ENCODE measurements around the gene NOL7. TPM values are rescaled to one million over a fixed set of nuclear protein-coding genes. Genes with fewer than 3 reads are reported as not detected.

Gene NOL7
- total and polyA plus RNA-seq, 2 of the 8 experiments (the other 6 are each of a cell fraction or from before 2014, with no cell fraction given) = 16.4 to 70.4 TPM

- H3K79me2 ChIP-seq (ENCODE audit: control insufficient read depth in 1 of 2, insufficient read depth in 2 of 2, low read length in 2 of 2) = peaks cover 0 to 23% of the 10 kb centered on the region in 2 experiments; a peak in 2 of 4 replicates
Measured at GRCh38 chr6:13576017-13576416, 39.1 kb upstream of the NOL7 start.

More at GRCh38 chr6:13576017-13576416, 39.1 kb upstream of the NOL7 start:
- no peak overlapping the region for H3K23ac ChIP-seq (ENCODE audit: insufficient read length)
- H3K79me1 ChIP-seq (ENCODE audit: low read depth, low read length) = no peaks in the 10 kb centered on the region
- peaks cover 0 to 7% (median 0%) of the 10 kb centered on the region in 4 experiments; a peak in 1 of 8 replicates for H3K36me3 ChIP-seq (ENCODE audit: control insufficient read depth in 2 of 4, insufficient read depth in 4 of 4, low read length in 3 of 4)
- no peak overlapping the region for H2BK15ac ChIP-seq (ENCODE audit: low read length)
- no peak overlapping the region for H2BK20ac ChIP-seq (ENCODE audit: low read length)
- no peak overlapping the region for H3K9ac ChIP-seq (replicated peaks in 1 of 4; ENCODE audit: extremely low read depth in 1 of 4, low read depth in 3 of 4, low read length in 3 of 4)
- no peaks in the 10 kb centered on the region for H4K20me1 ChIP-seq (replicated peaks in 1 of 2; ENCODE audit: control insufficient read depth in 1 of 2, insufficient read depth in 2 of 2, low read length in 2 of 2)
- no peak overlapping the region; a peak in 1 of 8 replicates for H3K4me3 ChIP-seq (ENCODE audit: extremely low read depth in 1 of 4, insufficient read depth in 2 of 4, low read depth in 3 of 4, low read length in 4 of 4)
- no peak overlapping the region for H3K4ac ChIP-seq (replicated peaks; ENCODE audit: insufficient read length, low read depth, low read length)
- DNase-seq (ENCODE audit: low read depth in 1 of 2, low spot score in 2 of 2) (no peak), FAIRE-seq (no peak)
- no peak overlapping the region for H2BK5ac ChIP-seq (ENCODE audit: low read depth, low read length)
- peaks cover 0 to 6% (median 5%) of the 10 kb centered on the region in 4 experiments; a peak in 6 of 7 replicates for H3K4me1 ChIP-seq (replicated peaks in 1 of 4; ENCODE audit: control insufficient read depth in 3 of 4, insufficient read depth in 4 of 4, low read length in 3 of 4)
- 87% methylated on average over 3 of the region's 3 CpGs; no CpG with 5 or more reads in 1 of the 2 experiments for WGBS, 2 experiments (ENCODE audit: extremely low coverage in 1 of 2, insufficient coverage in 1 of 2, insufficient read length in 1 of 2, insufficient replicate concordance in 2 of 2, low coverage in 1 of 2, low lambda C conversion rate in 2 of 2, missing lambda C conversion rate in 1 of 2)
- H3K14ac ChIP-seq (ENCODE audit: insufficient read length) = no peak overlapping the region
- H4K8ac ChIP-seq (ENCODE audit: extremely low read depth, insufficient read depth, low read length) = no peak overlapping the region
- no peaks in the 10 kb centered on the region for H3K27me3 ChIP-seq (replicated peaks in 1 of 4; ENCODE audit: control insufficient read depth in 3 of 4, extremely low read depth in 1 of 4, insufficient read depth in 3 of 4, low read length in 3 of 4)
- no peak overlapping the region for H4K91ac ChIP-seq (replicated peaks; ENCODE audit: insufficient read length, low read length)
- CTCF ChIA-PET (ENCODE audit: partially characterized antibody) = interaction anchor here (0.7 to 3.4 kb wide), 22 partner anchors 9 to 298 kb away, joined by 3 to 20 read pairs (median 6); partner anchors contain the start of genes NOL7 and TBC1D7
- H4K5ac ChIP-seq (ENCODE audit: insufficient read length, low read depth, low read length) = no peak overlapping the region
- H3K9me3 ChIP-seq (ENCODE audit: insufficient read depth in 2 of 2, low read depth in 1 of 2, low read length in 1 of 2) = no peaks in the 10 kb centered on the region
- POLR2A ChIA-PET (ENCODE audit: partially characterized antibody) = interaction anchor here (1.1 to 5.1 kb wide), 5 partner anchors 9 to 90 kb away, joined by 3 to 29 read pairs (median 6); partner anchors contain the start of gene GFOD1
- no peak overlapping the region for H2BK120ac ChIP-seq (replicated peaks; ENCODE audit: low read depth, low read length)
- no peak overlapping the region for H3K18ac ChIP-seq (ENCODE audit: extremely low read depth, low read length)
- H3K56ac ChIP-seq (replicated peaks; ENCODE audit: insufficient read length, low read depth, low read length) = no peak overlapping the region
- H3K27ac ChIP-seq (ENCODE audit: low read depth, low read length) = no peak overlapping the region
- H3K4me2 ChIP-seq (ENCODE audit: insufficient read depth in 1 of 2, low read depth in 2 of 2, low read length in 2 of 2) = no peak overlapping the region
- H2AK5ac ChIP-seq (ENCODE audit: low read depth, low read length) = no peak overlapping the region
- TF ChIP-seq BRCA1 (IDR thresholded peaks at IDR 0.05; ENCODE audit: low read depth, low read length) = no peak
- TF ChIP-seq CHD1 (IDR thresholded peaks at IDR 0.05; ENCODE audit: low read depth, low read length) = no peak
- TF ChIP-seq FOSL1 (IDR thresholded peaks at IDR 0.05; ENCODE audit: insufficient read depth, low read depth, low read length) = no peak
- no peak for TF ChIP-seq NRF1 (IDR thresholded peaks at IDR 0.05; ENCODE audit: low read depth, low read length)
- TF ChIP-seq ASH2L (IDR thresholded peaks at IDR 0.05; ENCODE audit: low read length) = no peak
- TF ChIP-seq SIN3A (conservative IDR thresholded peaks at IDR 0.05 in 1 of 2, IDR thresholded peaks at IDR 0.05 in 1 of 2; ENCODE audit: low read depth in 1 of 2, low read length in 2 of 2) = no peak
- peaks cover 5% of the 10 kb centered on the region for H3K23me2 ChIP-seq (ENCODE audit: low read depth, low read length)
- no peak overlapping the region for H2BK12ac ChIP-seq (ENCODE audit: low read depth, low read length)
- no peak overlapping the region for H2AFZ ChIP-seq (ENCODE audit: low read length)
